ENCODE measurements around the gene HARBI1.

DNA sequence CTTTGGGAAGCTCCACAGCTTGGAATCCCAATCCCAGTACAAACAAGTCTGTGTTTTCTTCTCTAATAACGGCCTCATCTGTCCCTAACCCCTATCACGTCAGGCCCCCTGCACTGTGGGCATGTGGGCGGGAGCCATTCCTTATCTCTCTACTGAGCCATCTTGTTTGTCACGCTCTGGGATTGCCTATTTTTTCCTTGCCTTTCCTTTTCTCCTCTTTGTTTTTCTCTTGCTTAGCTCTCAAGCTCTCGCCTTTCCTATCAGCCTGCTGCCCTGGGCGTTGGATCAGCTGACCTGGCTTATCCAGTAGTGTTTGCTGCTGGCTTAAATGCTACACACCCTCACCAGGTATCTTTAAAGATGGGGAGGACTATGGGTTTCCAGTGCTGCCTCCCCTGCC is 47.6 kb upstream of the HARBI1 start:
- TF ChIP-seq, protein P1, sequence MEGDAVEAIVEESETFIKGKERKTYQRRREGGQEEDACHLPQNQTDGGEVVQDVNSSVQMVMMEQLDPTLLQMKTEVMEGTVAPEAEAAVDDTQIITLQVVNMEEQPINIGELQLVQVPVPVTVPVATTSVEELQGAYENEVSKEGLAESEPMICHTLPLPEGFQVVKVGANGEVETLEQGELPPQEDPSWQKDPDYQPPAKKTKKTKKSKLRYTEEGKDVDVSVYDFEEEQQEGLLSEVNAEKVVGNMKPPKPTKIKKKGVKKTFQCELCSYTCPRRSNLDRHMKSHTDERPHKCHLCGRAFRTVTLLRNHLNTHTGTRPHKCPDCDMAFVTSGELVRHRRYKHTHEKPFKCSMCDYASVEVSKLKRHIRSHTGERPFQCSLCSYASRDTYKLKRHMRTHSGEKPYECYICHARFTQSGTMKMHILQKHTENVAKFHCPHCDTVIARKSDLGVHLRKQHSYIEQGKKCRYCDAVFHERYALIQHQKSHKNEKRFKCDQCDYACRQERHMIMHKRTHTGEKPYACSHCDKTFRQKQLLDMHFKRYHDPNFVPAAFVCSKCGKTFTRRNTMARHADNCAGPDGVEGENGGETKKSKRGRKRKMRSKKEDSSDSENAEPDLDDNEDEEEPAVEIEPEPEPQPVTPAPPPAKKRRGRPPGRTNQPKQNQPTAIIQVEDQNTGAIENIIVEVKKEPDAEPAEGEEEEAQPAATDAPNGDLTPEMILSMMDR (IDR thresholded peaks at IDR 0.05; ENCODE audit: low read depth, low read length), result no peak
- TF ChIP-seq EZH2phosphoT487 (IDR thresholded peaks at IDR 0.05; ENCODE audit: low read depth), result no peak
